ENCODE measurements around the gene MAP7D3. TPM values are rescaled to one million over a fixed set of nuclear protein-coding genes. Genes with fewer than 3 reads are reported as not detected.

The MAP7D3 gene
- polyA plus RNA-seq, 1 donor from 2014 or later = 0.68 TPM

- TF ChIP-seq, protein P1, sequence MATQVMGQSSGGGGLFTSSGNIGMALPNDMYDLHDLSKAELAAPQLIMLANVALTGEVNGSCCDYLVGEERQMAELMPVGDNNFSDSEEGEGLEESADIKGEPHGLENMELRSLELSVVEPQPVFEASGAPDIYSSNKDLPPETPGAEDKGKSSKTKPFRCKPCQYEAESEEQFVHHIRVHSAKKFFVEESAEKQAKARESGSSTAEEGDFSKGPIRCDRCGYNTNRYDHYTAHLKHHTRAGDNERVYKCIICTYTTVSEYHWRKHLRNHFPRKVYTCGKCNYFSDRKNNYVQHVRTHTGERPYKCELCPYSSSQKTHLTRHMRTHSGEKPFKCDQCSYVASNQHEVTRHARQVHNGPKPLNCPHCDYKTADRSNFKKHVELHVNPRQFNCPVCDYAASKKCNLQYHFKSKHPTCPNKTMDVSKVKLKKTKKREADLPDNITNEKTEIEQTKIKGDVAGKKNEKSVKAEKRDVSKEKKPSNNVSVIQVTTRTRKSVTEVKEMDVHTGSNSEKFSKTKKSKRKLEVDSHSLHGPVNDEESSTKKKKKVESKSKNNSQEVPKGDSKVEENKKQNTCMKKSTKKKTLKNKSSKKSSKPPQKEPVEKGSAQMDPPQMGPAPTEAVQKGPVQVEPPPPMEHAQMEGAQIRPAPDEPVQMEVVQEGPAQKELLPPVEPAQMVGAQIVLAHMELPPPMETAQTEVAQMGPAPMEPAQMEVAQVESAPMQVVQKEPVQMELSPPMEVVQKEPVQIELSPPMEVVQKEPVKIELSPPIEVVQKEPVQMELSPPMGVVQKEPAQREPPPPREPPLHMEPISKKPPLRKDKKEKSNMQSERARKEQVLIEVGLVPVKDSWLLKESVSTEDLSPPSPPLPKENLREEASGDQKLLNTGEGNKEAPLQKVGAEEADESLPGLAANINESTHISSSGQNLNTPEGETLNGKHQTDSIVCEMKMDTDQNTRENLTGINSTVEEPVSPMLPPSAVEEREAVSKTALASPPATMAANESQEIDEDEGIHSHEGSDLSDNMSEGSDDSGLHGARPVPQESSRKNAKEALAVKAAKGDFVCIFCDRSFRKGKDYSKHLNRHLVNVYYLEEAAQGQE (IDR thresholded peaks at IDR 0.05; ENCODE audit: borderline replicate concordance) = no peak
- no peak for TF ChIP-seq TAF1 (IDR thresholded peaks at IDR 0.05; ENCODE audit: low read depth)
- no peak for TF ChIP-seq CTCF (IDR thresholded peaks at IDR 0.05; ENCODE audit: poor library complexity, severe bottlenecking)
- TF ChIP-seq RAD21 (conservative IDR thresholded peaks at IDR 0.05) = no peak
- no peak for TF ChIP-seq SMC3 (conservative IDR thresholded peaks at IDR 0.05; ENCODE audit: poor library complexity)
- no peak for TF ChIP-seq MXI1 (conservative IDR thresholded peaks at IDR 0.05; ENCODE audit: poor library complexity, severe bottlenecking)
- TF ChIP-seq POLR2AphosphoS5 (IDR thresholded peaks at IDR 0.05) = no peak
- TF ChIP-seq EZH2 (IDR thresholded peaks at IDR 0.05; ENCODE audit: borderline replicate concordance, insufficient read depth, low read length, poor library complexity, severe bottlenecking) = no peak
- TF ChIP-seq EP300 (conservative IDR thresholded peaks at IDR 0.05; ENCODE audit: poor library complexity, severe bottlenecking) = no peak
- Histone ChIP-seq H3K79me2 (replicated peaks; ENCODE audit: insufficient read depth, low read length) (no peaks in the 10 kb centered on the region), H3K27ac (ENCODE audit: low read length) (no peak overlapping the region), H2AFZ (ENCODE audit: low read depth, low read length) (no peak overlapping the region), H3K4me3 (ENCODE audit: low read length) (no peak overlapping the region), H3K9me3 (ENCODE audit: low read length) (no peaks in the 10 kb centered on the region), H3K9me2 (ENCODE audit: insufficient read depth, low read length) (no peaks in the 10 kb centered on the region), H3K36me3 (ENCODE audit: insufficient read depth, low read length) (no peaks in the 10 kb centered on the region), H4K20me1 (ENCODE audit: insufficient read depth) (no peaks in the 10 kb centered on the region), H3K4me2 (ENCODE audit: low read length) (no peak overlapping the region), H3K9ac (ENCODE audit: low read length) (no peak overlapping the region), H3K27me3 (ENCODE audit: insufficient read depth, low read depth, low read length) (no peaks in the 10 kb centered on the region), H3F3A (ENCODE audit: insufficient read depth, low read length, poor library complexity, severe bottlenecking) (no peaks in the 10 kb centered on the region)
These were observed 22.4 kb downstream of the MAP7D3 start for GRCh38 chrX:136228839-136229207.

DNA sequence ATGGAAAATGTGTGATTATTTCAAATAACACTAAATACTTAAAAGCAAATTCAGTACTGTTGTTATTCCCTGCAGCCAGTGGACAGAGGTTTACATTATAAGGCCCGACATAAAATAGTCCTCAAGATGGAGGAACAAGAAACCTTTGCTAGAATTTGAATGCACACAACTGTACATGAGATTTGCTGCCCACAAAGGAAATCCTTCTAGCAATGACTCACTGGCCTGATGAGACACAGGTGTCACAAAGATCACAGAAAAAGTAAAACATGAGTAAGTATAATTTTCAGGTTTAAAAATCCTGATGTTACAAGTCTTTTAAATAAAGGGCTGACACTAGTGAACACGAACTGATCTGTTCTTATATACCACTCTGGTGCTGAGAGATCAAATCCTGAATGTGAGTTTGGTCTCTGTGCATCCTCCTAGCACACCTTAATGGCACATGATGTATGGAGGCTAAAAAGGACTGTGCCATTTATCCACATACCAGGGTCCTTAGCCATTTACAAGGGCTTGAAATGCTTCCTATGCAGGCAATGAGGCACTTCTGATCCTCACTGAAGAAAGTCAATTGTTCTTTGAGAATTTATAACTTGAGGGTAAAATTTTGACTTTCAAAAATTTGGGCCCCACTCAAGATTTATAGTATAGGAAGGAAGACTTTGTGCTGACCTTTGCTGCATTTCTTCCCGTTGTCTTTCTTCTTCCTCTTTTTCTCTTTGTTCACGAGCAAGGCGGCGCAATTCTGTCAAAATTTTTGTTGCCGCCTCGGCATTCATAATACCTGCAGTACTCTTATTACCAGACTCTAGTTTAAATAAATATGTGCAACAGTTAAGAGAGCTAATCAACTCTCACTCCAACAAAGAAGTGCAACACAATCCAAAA, 23.0 kb downstream of the MAP7D3 start:
- H4K20me1 ChIP-seq (ENCODE audit: insufficient read depth) = no peaks in the 10 kb centered on the region
- H2AFZ ChIP-seq (ENCODE audit: low read depth, low read length) = no peak overlapping the region
- no peak overlapping the region for H3K4me2 ChIP-seq (ENCODE audit: low read length)
- no peak overlapping the region for H3K9ac ChIP-seq (ENCODE audit: low read length)
- H3K79me2 ChIP-seq (replicated peaks; ENCODE audit: insufficient read depth, low read length) = no peaks in the 10 kb centered on the region
- H3K36me3 ChIP-seq (ENCODE audit: insufficient read depth, low read length) = no peaks in the 10 kb centered on the region
- H3K9me2 ChIP-seq (ENCODE audit: insufficient read depth, low read length) = no peaks in the 10 kb centered on the region
- no peaks in the 10 kb centered on the region for H3F3A ChIP-seq (ENCODE audit: insufficient read depth, low read length, poor library complexity, severe bottlenecking)
- H3K27ac ChIP-seq (ENCODE audit: low read length) = no peak overlapping the region
- H3K4me3 ChIP-seq (ENCODE audit: low read length) = no peak overlapping the region
- TF ChIP-seq MXI1 (conservative IDR thresholded peaks at IDR 0.05; ENCODE audit: poor library complexity, severe bottlenecking) = no peak
- no peak for TF ChIP-seq CTCF (IDR thresholded peaks at IDR 0.05; ENCODE audit: poor library complexity, severe bottlenecking)
- no peak for TF ChIP-seq EP300 (conservative IDR thresholded peaks at IDR 0.05; ENCODE audit: poor library complexity, severe bottlenecking)
- TF ChIP-seq EZH2 (IDR thresholded peaks at IDR 0.05; ENCODE audit: borderline replicate concordance, insufficient read depth, low read length, poor library complexity, severe bottlenecking) = no peak
- no peak for TF ChIP-seq TAF1 (IDR thresholded peaks at IDR 0.05; ENCODE audit: low read depth)
- no peak for TF ChIP-seq RAD21 (conservative IDR thresholded peaks at IDR 0.05)
- TF ChIP-seq SMC3 (conservative IDR thresholded peaks at IDR 0.05; ENCODE audit: poor library complexity) = no peak
- H3K9me3 ChIP-seq (ENCODE audit: low read length) = no peaks in the 10 kb centered on the region
- H3K27me3 ChIP-seq (ENCODE audit: insufficient read depth, low read depth, low read length) = no peaks in the 10 kb centered on the region

Measured in neural cell (in vitro differentiated cells).